ENCODE data around the gene COL6A5.

The COL6A5 gene

DNA sequence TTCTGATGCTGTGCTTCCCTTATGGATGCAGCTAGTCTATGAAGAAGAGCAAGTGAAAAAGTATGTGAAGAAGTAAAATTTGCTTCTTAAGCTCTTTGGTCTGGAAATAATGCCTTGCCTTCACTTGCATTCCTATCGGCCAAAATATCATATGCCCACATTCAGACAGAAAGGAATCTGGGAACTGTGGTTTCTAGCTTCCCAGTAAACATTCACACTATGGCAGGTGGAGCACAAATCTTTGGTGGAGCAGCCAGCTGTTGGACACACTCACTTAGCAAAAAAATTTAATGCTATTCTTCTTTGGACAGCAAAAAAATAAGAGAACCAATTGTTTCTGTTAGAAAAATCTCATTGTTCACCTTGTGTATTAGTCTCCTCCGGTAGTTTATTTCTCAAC is 159.2 kb downstream of the COL6A5 start:
- H3K27ac ChIP-seq (ENCODE audit: insufficient read depth, low read depth, low read length, poor library complexity, severe bottlenecking), result no peak overlapping the region
- no peaks in the 10 kb centered on the region for H3K9me3 ChIP-seq (ENCODE audit: control insufficient read depth, low read length)
- WGBS, 2 experiments, result 92 to 95% methylated on average over 1 to 2 of the region's 2 CpGs
- no peaks in the 10 kb centered on the region for H3K36me3 ChIP-seq (ENCODE audit: control insufficient read depth, insufficient read depth, low read length)
- no peak overlapping the region for H3K4me3 ChIP-seq (ENCODE audit: insufficient read depth, low read depth, low read length)
- H3K4me1 ChIP-seq (ENCODE audit: control insufficient read depth, insufficient read depth, low read length), result no peaks in the 10 kb centered on the region
- no peaks in the 10 kb centered on the region for H3K27me3 ChIP-seq (ENCODE audit: control insufficient read depth, insufficient read depth, low read length, poor library complexity, severe bottlenecking)

GRCh38 chr3:130506031-130506430 is 160.6 kb downstream of the COL6A5 start:
- H3K4me1 ChIP-seq (ENCODE audit: control insufficient read depth, insufficient read depth, low read length), result no peaks in the 10 kb centered on the region
- H3K36me3 ChIP-seq (ENCODE audit: control insufficient read depth, insufficient read depth, low read length), result no peaks in the 10 kb centered on the region
- H3K9me3 ChIP-seq (ENCODE audit: control insufficient read depth, low read length), result no peaks in the 10 kb centered on the region
- H3K27ac ChIP-seq (ENCODE audit: insufficient read depth, low read depth, low read length, poor library complexity, severe bottlenecking), result no peak overlapping the region
- H3K27me3 ChIP-seq (ENCODE audit: control insufficient read depth, insufficient read depth, low read length, poor library complexity, severe bottlenecking), result no peaks in the 10 kb centered on the region
- 95 to 100% methylated on average over 1 to 3 of the region's 3 CpGs for WGBS, 2 experiments
- H3K4me3 ChIP-seq (ENCODE audit: insufficient read depth, low read depth, low read length), result no peak overlapping the region

DNA sequence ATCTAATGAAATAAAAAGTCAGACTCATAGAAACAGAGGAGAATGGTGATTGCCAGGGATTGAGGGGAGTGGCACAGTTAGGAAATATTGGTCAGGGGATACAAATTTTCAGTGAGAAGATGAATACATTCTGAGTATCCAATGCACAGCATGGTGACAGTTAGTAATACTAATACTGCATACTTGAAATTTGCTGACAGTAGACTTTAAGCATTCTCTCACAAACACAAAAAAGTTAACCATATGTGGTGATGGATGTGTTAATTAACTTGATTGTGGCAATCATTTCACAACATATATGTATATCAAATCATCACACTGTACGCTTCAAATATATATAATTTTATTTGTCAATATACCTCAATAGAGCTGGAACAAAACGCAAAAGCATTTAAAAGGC is 162.3 kb downstream of the COL6A5 start:
- WGBS, 2 experiments, result 100% methylated on average over 1 of the region's 2 CpGs
- H3K9me3 ChIP-seq (ENCODE audit: control insufficient read depth, low read length), result no peaks in the 10 kb centered on the region
- no peaks in the 10 kb centered on the region for H3K27me3 ChIP-seq (ENCODE audit: control insufficient read depth, insufficient read depth, low read length, poor library complexity, severe bottlenecking)
- no peaks in the 10 kb centered on the region for H3K36me3 ChIP-seq (ENCODE audit: control insufficient read depth, insufficient read depth, low read length)
- H3K27ac ChIP-seq (ENCODE audit: insufficient read depth, low read depth, low read length, poor library complexity, severe bottlenecking), result no peak overlapping the region
- no peak overlapping the region for H3K4me3 ChIP-seq (ENCODE audit: insufficient read depth, low read depth, low read length)
- no peaks in the 10 kb centered on the region for H3K4me1 ChIP-seq (ENCODE audit: control insufficient read depth, insufficient read depth, low read length)

GRCh38 chr3:130509008-130509407 is 163.5 kb downstream of the COL6A5 start:
- H3K9me3 ChIP-seq (ENCODE audit: control insufficient read depth, low read length), result no peaks in the 10 kb centered on the region
- 66 to 72% methylated on average over 6 of the region's 6 CpGs for WGBS, 2 experiments

DNA sequence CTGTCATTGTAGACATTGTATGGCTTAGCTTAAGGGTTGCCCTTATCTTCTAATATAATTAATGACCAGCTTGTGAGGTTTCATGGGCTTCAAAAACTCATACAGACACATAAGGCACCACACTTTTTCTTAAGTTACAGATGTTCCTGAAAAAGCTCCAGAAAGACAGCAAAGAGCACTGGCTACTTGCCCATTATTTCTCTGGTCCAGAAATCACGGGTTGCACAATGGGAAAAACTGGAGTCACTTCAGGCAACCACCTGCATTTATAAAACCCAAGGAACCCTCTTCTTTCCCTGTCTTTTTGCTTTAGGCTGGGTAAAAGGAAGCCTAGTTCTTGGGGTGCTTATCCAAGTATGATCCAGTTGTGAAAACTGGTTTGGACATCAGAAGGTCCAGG is 169.2 kb downstream of the COL6A5 start:
- Histone ChIP-seq H3K9me3 (ENCODE audit: control insufficient read depth, low read length) (no peaks in the 10 kb centered on the region), H3K36me3 (ENCODE audit: control insufficient read depth, insufficient read depth, low read length) (no peaks in the 10 kb centered on the region), H3K27me3 (ENCODE audit: control insufficient read depth, insufficient read depth, low read length, poor library complexity, severe bottlenecking) (peaks cover 29% of the 10 kb centered on the region), H3K27ac (ENCODE audit: insufficient read depth, low read depth, low read length, poor library complexity, severe bottlenecking) (no peak overlapping the region), H3K4me3 (ENCODE audit: insufficient read depth, low read depth, low read length) (no peak overlapping the region), H3K4me1 (ENCODE audit: control insufficient read depth, insufficient read depth, low read length) (no peaks in the 10 kb centered on the region)
- 95 to 100% methylated on average over 1 of the region's 1 CpG for WGBS, 2 experiments

More at GRCh38 chr3:130509008-130509407, 163.5 kb downstream of the COL6A5 start:
- Histone ChIP-seq H3K36me3 (ENCODE audit: control insufficient read depth, insufficient read depth, low read length) (no peaks in the 10 kb centered on the region), H3K4me1 (ENCODE audit: control insufficient read depth, insufficient read depth, low read length) (no peaks in the 10 kb centered on the region), H3K27me3 (ENCODE audit: control insufficient read depth, insufficient read depth, low read length, poor library complexity, severe bottlenecking) (no peaks in the 10 kb centered on the region), H3K4me3 (ENCODE audit: insufficient read depth, low read depth, low read length) (no peak overlapping the region), H3K27ac (ENCODE audit: insufficient read depth, low read depth, low read length, poor library complexity, severe bottlenecking) (no peak overlapping the region)

DNA sequence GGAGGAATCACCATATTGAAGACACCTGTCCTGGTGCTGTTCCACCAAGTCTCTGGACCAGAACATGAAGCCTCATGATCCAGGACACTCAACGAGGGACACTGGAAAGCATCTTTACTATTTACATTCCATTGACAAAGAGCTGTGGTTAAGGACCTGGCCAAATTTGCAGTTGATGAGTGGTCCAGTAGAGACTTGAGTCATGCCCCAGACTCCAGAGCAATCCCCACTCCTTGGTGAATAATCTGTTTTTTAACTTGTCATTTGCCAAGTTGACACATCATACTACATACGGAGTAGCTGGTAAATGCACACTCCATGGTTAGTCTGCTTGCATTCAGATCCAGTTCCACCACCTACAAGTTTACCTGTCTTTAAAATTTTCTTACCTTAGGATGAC is 170.3 kb downstream of the COL6A5 start:
- H3K27me3 ChIP-seq (ENCODE audit: control insufficient read depth, insufficient read depth, low read length, poor library complexity, severe bottlenecking), result peaks cover 29% of the 10 kb centered on the region
- H3K4me3 ChIP-seq (ENCODE audit: insufficient read depth, low read depth, low read length), result no peak overlapping the region
- H3K36me3 ChIP-seq (ENCODE audit: control insufficient read depth, insufficient read depth, low read length), result no peaks in the 10 kb centered on the region
- 94 to 99% methylated on average over 2 of the region's 2 CpGs for WGBS, 2 experiments
- H3K27ac ChIP-seq (ENCODE audit: insufficient read depth, low read depth, low read length, poor library complexity, severe bottlenecking), result no peak overlapping the region
- H3K4me1 ChIP-seq (ENCODE audit: control insufficient read depth, insufficient read depth, low read length), result no peaks in the 10 kb centered on the region
- no peaks in the 10 kb centered on the region for H3K9me3 ChIP-seq (ENCODE audit: control insufficient read depth, low read length)

DNA sequence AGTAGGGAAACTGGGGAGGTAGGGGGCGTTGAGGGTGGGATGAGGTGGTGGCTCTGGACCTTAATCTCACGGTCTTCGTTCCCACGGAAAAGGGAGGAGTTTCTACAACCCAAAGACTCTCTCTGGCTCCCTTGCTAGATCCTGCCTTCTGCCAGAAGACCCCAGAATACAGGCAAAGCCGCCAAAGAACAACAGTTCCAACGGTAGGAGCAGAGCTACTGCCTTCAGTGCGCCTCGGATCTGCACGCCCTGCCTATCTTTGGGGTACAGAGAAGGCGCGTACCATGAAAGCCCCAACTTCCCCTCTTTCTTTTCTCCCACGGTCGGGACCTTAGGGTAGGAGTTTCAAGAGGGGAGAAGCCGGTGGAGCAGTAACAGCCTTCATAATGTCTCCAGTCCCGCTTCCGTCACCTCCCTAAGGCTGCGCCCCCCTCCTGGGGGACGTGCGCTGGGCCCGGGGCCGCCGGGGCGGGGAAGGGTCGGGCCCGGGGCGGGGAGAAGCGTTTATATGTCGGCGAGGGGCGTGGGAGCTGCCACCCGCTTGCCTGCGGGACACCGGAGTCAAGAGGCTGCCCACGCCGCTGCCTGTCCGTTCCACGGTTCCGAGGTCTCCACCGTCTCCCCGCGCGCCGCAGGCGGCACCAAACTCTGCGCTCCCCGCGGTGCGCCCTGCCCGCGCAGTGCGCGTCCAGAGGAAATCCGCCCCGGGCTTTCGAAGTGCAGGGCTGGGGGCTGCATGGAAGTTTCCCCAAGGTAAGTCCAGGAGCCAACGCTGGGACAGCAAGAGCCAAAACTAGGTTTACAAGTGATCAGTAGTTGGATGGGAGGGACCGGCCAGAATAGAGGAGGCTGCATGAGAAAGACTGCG is 171.4 kb downstream of the COL6A5 start, which contains the start of gene COL6A6:
Gene COL6A6 (plus strand): TSS at position 533 of the 868 bp plus-strand sequence. CDS start 43,188 bp downstream, outside the sequence.
- Histone ChIP-seq H3K27me3 (ENCODE audit: control insufficient read depth, insufficient read depth, low read length, poor library complexity, severe bottlenecking) (peaks cover 29% of the 10 kb centered on the region), H3K27ac (ENCODE audit: insufficient read depth, low read depth, low read length, poor library complexity, severe bottlenecking) (no peak within 1 kb of the TSS), H3K4me1 (ENCODE audit: control insufficient read depth, insufficient read depth, low read length) (no peaks in the 10 kb centered on the region), H3K9me3 (ENCODE audit: control insufficient read depth, low read length) (no peaks in the 10 kb centered on the region), H3K36me3 (ENCODE audit: control insufficient read depth, insufficient read depth, low read length) (no peaks in the 10 kb centered on the region), H3K4me3 (ENCODE audit: insufficient read depth, low read depth, low read length) (peak within 1 kb of the TSS; percentile 47)
- 4 to 5% methylated on average over 58 of the region's 58 CpGs for WGBS, 2 experiments

DNA sequence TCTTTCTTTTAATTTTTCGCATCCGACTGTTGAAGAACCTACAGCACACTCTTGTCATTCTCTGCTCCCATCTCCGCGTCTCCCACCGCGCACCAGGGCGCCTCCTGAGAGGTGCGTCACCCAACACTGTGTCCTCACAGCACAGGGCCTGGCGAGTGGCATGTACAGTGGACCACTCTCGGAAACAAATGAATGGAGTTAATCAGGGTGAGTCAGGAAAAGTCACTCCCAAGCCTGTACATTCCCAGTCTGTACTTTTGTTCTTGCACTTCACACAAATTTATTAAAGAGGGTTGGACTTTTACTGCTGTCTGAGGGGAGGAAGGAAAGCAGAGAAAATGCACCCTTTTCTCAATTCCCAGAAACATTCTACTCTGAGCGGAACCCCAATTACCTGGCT is 172.1 kb downstream of the COL6A5 start:
- Histone ChIP-seq H3K36me3 (ENCODE audit: control insufficient read depth, insufficient read depth, low read length) (no peaks in the 10 kb centered on the region), H3K27ac (ENCODE audit: insufficient read depth, low read depth, low read length, poor library complexity, severe bottlenecking) (no peak overlapping the region), H3K4me1 (ENCODE audit: control insufficient read depth, insufficient read depth, low read length) (no peaks in the 10 kb centered on the region), H3K4me3 (ENCODE audit: insufficient read depth, low read depth, low read length) (peak overlapping the region; percentile 47), H3K9me3 (ENCODE audit: control insufficient read depth, low read length) (no peaks in the 10 kb centered on the region), H3K27me3 (ENCODE audit: control insufficient read depth, insufficient read depth, low read length, poor library complexity, severe bottlenecking) (peaks cover 29% of the 10 kb centered on the region)
- WGBS, 2 experiments, result 69 to 72% methylated on average over 11 of the region's 11 CpGs

DNA sequence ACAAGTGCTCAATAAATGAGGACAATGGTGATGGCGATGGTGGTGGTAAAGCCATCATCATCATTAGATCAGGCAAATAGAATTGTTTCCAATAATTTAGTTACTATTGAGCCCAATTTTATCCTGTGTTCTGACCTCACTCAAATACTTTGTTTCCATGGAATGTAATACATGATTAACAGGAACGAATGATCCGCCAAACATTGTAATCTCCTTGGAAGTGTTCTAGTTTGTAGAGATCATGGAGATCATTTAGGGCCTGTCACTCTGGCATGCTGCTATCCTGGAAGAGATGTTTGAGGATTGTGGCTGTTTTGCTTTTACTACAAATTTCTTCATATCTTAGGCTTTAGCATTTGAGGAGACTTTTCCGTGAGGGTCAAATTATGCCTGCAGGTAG is 174.3 kb downstream of the COL6A5 start:
- Histone ChIP-seq H3K36me3 (ENCODE audit: control insufficient read depth, insufficient read depth, low read length) (no peaks in the 10 kb centered on the region), H3K27me3 (ENCODE audit: control insufficient read depth, insufficient read depth, low read length, poor library complexity, severe bottlenecking) (peaks cover 29% of the 10 kb centered on the region), H3K4me3 (ENCODE audit: insufficient read depth, low read depth, low read length) (no peak overlapping the region), H3K9me3 (ENCODE audit: control insufficient read depth, low read length) (no peaks in the 10 kb centered on the region), H3K27ac (ENCODE audit: insufficient read depth, low read depth, low read length, poor library complexity, severe bottlenecking) (no peak overlapping the region), H3K4me1 (ENCODE audit: control insufficient read depth, insufficient read depth, low read length) (no peaks in the 10 kb centered on the region)
- 90 to 100% methylated on average over 3 to 4 of the region's 4 CpGs for WGBS, 2 experiments

- H3K27ac ChIP-seq (ENCODE audit: insufficient read depth, low read depth, low read length, poor library complexity, severe bottlenecking), result no peak overlapping the region
- no peaks in the 10 kb centered on the region for H3K9me3 ChIP-seq (ENCODE audit: control insufficient read depth, low read length)
- H3K27me3 ChIP-seq (ENCODE audit: control insufficient read depth, insufficient read depth, low read length, poor library complexity, severe bottlenecking), result peaks cover 7% of the 10 kb centered on the region
- no peaks in the 10 kb centered on the region for H3K4me1 ChIP-seq (ENCODE audit: control insufficient read depth, insufficient read depth, low read length)
- no peaks in the 10 kb centered on the region for H3K36me3 ChIP-seq (ENCODE audit: control insufficient read depth, insufficient read depth, low read length)
- WGBS, 2 experiments, result 94% methylated on average over 2 of the region's 2 CpGs
- H3K4me3 ChIP-seq (ENCODE audit: insufficient read depth, low read depth, low read length), result no peak overlapping the region
These were observed 176.9 kb downstream of the COL6A5 start for GRCh38 chr3:130522399-130522798.

Data from ectodermal cell (in vitro differentiated cells).